HG03103 (cell line): Measurements from ENCODE around the gene LAMA2.

Experiments used
- ATAC-seq: cut with Tn5 transposase; IDR thresholded peaks from one replicate; pipeline ENCODE4 v1.9.1; 2021; ENCODE audit warnings: low read depth; ENCODE audit not compliant: unreplicated experiment

The LAMA2 gene

DNA sequence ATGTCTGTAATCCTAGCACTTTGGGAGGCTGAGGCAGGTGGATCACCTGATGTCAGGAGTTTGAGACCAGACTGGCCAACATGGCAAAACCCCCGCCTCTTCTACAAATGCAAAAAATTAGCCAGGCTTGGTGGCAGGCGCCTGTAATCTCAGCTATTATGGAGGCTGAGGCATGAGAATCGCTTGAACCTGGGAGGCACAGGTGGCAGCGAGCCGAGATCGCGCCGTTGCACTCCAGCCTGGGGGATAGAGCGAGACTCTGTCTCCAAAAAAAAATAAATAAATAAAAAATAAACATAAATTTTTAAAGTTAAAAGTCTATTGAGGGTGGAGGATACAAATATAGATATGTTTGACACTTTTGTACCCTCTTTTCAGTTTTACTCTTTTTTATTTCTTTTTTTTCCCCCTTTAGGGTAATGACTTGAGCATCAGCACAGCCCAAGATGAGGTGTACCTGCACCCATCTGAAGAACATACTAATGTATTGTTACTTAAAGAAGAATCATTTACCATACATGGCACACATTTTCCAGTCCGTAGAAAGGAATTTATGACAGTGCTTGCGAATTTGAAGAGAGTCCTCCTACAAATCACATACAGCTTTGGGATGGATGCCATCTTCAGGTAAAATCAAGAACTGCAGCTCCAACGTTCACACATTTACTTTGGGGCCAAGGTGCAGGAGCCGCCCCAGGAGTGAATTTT lies 368.9 kb downstream of the LAMA2 start:
- ATAC-seq = peak; percentile 93

GRCh38 chr6:129252377-129253071 lies 369.6 kb downstream of the LAMA2 start:
- ATAC-seq = no peak

DNA sequence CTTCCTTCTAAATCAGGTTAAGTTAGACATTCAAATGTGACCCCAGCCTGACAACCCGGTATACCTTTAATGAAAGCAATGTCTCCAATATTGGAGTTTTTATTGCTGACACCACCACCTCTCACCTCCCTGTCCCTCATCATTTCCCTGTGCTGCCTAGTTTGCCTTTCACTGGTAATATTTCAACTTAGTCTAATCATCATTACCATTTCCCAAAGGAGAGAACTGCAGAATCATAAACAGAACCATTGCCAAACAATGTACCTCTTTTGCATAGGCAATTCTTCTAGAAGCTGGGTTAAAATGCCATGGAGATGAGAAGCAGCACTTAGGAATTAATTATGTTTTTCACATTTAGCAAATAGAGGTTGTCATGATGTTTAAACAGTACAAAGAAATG lies 370.3 kb downstream of the LAMA2 start:
- no peak for ATAC-seq

DNA sequence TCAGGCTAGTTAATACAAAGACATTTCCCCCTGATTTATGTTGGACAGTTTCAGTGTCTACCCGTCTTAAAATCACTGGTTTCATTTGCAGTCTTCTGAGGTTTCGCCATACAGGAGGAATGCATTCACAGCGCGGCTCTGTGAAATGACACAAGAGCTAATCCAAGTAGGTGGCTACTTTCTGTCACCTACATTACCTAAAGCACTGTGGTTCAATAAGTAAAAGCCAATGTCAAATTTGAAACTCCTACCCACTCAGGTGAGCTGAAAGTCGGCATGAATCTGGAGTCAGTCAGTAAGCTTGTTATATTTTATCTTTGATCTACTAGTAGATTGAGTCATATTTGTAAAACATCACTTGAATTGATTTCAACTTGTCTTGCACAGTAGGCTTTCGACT lies 370.8 kb downstream of the LAMA2 start:
- no peak for ATAC-seq

- no peak for ATAC-seq
Observed at GRCh38 chr6:129257196-129257595, 374.3 kb downstream of the LAMA2 start.

- no peak for ATAC-seq
Observed at GRCh38 chr6:129262661-129263060, 379.7 kb downstream of the LAMA2 start.

- no peak for ATAC-seq
Observed at GRCh38 chr6:129263176-129263575, 380.2 kb downstream of the LAMA2 start.

- ATAC-seq = no peak
Observed at GRCh38 chr6:129264480-129265045, 381.6 kb downstream of the LAMA2 start.

- no peak for ATAC-seq
Observed at GRCh38 chr6:129267028-129267427, 384.1 kb downstream of the LAMA2 start.

DNA sequence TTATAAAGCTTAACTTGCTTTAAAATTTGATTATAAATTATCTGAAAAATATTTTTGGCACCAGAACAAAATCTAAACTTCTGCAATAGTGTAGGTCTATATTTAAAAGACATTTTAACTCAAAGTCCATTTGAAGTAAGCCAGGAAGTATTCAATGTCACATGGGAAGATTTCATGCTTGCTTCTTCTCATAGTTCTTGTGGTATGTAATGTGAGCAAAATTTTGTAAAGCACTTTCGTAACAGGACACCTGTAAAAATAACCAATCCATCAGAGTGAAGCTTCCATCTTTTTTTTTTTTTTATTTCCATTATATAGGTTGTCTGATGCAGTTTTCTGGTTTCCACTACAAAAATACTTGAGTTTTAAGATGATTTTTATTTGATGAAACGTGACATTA lies 386.1 kb downstream of the LAMA2 start:
- ATAC-seq = no peak

- no peak for ATAC-seq
Observed at GRCh38 chr6:129269891-129270290, 387.0 kb downstream of the LAMA2 start.

- ATAC-seq = no peak
Observed at GRCh38 chr6:129270450-129270849, 387.5 kb downstream of the LAMA2 start.

- ATAC-seq = no peak
Observed at GRCh38 chr6:129273161-129273560, 390.2 kb downstream of the LAMA2 start.

DNA sequence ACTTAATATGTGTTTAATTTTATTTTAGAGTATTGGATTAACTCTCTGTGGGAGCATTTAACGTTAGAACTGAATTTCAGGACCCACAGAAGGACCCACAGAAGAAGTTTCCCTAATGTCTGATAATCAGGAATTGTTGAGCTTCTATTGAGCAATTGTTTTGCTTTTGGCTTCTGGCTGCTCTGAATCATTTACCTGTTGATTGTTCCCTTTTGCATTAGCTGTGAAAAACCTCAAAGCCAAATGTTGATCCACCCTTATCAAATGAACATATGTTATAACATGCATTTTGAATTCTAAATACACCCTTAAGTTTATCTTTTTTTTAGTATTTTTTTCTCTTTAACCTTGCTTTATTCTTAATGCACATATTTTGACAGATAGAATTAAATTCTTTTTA lies 393.5 kb downstream of the LAMA2 start:
- no peak for ATAC-seq

- no peak for ATAC-seq
Observed at GRCh38 chr6:129276986-129277385, 394.0 kb downstream of the LAMA2 start.

- ATAC-seq = no peak
Observed at GRCh38 chr6:129279343-129280292, 396.7 kb downstream of the LAMA2 start.

DNA sequence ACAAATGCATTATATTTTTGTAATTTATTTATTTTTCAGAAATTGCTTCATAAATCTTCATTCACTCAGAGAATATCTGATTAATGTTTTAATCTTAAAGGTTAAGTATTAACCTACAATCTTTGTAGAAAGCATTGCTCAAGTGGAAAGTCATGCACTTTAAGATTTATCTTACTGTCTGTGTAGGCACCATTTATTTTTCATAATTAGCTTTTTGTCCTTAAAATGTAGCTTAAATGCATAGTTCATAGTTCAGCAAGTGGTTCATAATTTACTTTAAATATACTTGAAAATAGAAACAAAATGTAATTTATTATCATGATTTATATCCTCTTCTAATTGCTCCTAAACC lies 397.3 kb downstream of the LAMA2 start:
- no peak for ATAC-seq

- no peak for ATAC-seq
Observed at GRCh38 chr6:129280749-129281148, 397.8 kb downstream of the LAMA2 start.

DNA sequence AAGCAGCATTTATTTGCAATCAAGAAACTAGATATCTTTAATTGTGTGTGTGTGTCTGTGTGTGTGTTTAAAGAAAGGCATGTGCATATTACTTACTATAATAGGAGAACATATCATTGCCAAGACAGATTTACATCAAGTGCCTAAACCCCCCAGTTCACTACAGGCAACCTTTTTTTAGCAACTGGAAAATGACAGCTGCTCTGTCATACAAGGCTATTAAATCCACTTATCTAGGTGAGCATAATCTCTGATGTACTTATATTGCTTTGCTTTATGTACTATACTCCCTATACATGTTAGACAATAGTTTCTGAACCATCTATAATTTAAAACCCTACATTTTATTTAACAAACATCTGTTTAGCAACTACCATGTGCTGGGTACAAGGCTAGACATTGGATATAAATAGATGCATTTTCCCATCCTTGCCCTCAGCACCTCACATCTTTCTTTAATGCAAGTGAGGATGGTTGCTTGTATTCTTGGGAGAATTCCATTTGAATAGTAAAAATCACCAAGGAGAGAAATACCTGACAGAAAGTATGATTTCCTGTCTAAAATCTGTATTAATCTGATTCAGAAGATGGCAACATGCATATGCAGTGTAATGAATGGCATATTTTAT lies 398.3 kb downstream of the LAMA2 start:
- ATAC-seq = no peak

- ATAC-seq = no peak
Observed at GRCh38 chr6:129282019-129282418, 399.1 kb downstream of the LAMA2 start.

- no peak for ATAC-seq
Observed at GRCh38 chr6:129284225-129284624, 401.3 kb downstream of the LAMA2 start.
